Measurements from ENCODE around the gene SS18L1.
A peak's percentile ranks its signal among the peaks of the same experiment; 100 is the strongest.

SS18L1 gene

DNA sequence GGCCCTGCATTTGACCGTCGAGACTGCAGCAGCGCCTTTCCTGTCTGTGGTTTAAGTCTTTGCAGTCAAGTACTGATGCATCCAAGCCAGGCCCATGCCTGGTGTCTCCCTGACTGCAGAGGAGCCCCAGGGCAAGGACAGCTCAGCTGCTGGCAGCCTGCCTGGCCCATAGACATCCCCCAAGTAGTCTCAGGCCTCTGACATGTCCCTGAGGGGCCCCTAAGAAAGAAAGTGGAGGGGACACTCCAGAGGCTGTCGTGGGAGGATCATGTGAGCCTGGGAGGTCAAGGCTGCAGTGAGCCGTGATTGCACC, 58.5 kb downstream of the SS18L1 start:
- H3K4me3 ChIP-seq (ENCODE audit: low read depth, low read length): no peak overlapping the region
- TF ChIP-seq, protein P1, sequence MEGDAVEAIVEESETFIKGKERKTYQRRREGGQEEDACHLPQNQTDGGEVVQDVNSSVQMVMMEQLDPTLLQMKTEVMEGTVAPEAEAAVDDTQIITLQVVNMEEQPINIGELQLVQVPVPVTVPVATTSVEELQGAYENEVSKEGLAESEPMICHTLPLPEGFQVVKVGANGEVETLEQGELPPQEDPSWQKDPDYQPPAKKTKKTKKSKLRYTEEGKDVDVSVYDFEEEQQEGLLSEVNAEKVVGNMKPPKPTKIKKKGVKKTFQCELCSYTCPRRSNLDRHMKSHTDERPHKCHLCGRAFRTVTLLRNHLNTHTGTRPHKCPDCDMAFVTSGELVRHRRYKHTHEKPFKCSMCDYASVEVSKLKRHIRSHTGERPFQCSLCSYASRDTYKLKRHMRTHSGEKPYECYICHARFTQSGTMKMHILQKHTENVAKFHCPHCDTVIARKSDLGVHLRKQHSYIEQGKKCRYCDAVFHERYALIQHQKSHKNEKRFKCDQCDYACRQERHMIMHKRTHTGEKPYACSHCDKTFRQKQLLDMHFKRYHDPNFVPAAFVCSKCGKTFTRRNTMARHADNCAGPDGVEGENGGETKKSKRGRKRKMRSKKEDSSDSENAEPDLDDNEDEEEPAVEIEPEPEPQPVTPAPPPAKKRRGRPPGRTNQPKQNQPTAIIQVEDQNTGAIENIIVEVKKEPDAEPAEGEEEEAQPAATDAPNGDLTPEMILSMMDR (conservative IDR thresholded peaks at IDR 0.05; ENCODE audit: low read depth, low read length): no peak
- no peak for DNase-seq (ENCODE audit: low read depth)

DNA sequence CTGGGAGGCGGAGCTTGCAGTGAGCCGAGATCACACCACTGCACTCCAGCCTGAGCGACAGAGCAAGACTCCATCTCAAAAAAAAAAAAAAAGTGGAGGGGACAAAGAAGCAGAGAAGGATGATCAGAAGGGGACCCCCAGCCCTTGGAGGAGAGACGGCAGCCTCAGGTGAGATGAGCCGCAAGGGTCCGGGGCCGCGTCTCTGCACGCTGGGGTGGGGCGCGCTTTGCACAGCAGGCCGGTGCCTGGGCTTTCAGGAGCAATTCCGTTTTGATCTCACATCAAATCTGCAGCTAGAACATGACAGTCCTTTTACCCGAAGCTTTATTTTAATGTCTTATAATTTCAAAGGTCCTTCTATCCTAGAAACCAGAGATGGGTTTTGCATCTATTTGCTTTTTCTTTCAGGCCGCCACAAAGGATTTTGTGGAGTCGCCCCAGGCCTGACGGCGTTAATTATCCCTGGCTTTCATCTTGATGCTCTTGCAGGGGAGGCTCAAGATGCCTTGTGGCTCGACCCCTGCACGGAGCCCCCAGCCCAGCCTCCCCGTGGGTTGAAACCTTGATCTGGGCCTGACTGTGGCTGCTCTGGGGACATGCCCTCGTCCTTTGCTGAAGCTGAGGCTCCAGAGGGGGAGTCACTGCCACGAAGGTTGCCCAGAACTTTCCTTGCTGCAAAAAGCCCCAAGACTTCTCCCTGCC, 59.3 kb downstream of the SS18L1 start:
- TF ChIP-seq, protein P1 (conservative IDR thresholded peaks at IDR 0.05; ENCODE audit: low read depth, low read length): no peak
- no peak for DNase-seq (ENCODE audit: low read depth)
- no peak overlapping the region for H3K4me3 ChIP-seq (ENCODE audit: low read depth, low read length)

DNA sequence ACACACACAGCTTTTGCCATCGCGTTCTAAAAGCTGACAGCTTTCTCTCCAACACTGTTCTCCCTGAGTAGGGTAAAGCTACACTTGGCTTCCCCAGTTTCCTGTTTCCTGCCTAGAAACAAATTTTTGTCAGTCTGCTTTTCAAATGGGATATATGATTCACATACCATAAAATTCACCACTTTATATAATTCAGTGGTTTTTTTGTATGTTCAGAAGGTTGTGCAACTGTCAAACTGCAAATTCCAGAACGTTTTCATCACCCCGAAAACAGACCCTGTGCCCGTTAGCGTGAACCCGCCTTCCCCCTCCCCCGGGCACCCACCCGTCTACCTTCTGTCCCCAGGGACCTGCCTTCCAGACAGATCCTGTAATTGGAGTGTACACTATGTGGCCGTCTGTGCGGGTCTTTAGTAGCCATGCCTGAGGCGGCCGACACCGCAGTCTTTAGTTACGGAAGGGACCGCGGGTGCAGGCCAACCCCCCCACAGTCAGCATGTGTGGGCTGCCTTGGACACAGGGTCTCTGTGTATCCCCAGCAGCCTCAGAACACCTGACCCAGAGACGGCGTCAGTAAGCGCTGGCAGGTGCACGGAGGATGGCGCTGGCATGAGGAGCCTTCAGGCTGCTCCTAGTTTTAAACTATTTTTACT, 59.9 kb downstream of the SS18L1 start:
- TF ChIP-seq, protein P1 (conservative IDR thresholded peaks at IDR 0.05; ENCODE audit: low read depth, low read length): no peak
- DNase-seq (ENCODE audit: low read depth): peak; percentile 34
- H3K4me3 ChIP-seq (ENCODE audit: low read depth, low read length): no peak overlapping the region

DNA sequence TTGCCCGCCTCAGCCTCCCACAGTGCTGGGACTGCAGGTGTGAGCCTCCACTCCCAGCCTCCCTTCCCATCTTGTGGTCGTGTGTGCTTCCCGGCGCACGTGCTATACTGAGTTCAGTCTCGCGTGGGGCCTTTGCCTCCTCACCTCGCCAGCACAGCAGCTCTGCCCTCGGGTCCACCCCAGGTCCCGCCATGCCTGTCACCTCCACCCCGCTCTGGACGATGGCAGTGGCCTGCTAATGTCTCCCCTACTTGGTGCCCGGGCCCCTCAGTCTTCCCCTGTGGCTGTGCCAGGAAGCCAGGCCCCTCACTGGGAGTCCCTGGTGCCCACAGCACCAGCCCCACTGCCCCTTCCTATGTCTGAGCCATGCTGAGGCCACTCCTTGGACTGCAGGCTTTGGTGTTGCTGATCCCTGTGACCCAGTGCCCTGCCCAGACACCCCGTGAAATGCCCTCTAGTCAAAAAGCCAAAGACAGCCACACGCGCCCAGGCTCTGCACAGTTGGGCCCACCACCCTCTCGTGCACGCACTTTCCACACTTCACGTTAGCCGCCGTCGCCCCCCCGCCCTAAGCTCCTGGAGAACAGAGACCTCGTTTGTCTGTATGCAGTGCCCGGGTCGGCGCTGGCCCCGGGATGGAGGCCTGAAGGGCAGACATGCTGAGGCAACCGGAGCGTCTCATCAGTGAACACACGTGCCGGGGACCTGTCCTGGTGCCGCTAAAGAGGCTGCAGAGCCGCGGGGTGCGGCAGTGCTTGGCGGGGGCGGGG, 62.2 kb downstream of the SS18L1 start:
- TF ChIP-seq, protein P1 (conservative IDR thresholded peaks at IDR 0.05; ENCODE audit: low read depth, low read length): no peak
- H3K4me3 ChIP-seq (ENCODE audit: low read depth, low read length): no peak overlapping the region
- DNase-seq (ENCODE audit: low read depth): no peak

DNA sequence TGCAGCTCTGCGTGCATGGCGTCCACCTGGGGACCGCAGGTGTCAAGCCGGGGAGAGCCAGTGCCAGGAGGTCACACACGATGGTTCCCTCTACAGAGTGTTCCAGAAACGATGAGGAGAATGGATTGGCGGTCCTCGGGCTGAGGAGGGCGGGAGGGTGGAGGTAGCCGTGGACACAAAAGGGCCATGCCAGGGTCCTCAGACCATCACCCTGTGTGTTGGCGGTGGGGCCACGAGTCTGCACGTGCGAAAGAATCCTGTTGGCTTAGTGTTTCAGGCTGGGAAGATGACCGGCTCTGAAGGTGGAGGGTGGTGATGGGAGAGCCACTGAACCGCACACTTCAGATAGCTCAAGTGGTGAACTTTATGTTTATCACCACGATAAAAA, 62.8 kb downstream of the SS18L1 start:
- no peak for DNase-seq (ENCODE audit: low read depth)
- no peak overlapping the region for H3K4me3 ChIP-seq (ENCODE audit: low read depth, low read length)
- TF ChIP-seq, protein P1 (conservative IDR thresholded peaks at IDR 0.05; ENCODE audit: low read depth, low read length): no peak

DNA sequence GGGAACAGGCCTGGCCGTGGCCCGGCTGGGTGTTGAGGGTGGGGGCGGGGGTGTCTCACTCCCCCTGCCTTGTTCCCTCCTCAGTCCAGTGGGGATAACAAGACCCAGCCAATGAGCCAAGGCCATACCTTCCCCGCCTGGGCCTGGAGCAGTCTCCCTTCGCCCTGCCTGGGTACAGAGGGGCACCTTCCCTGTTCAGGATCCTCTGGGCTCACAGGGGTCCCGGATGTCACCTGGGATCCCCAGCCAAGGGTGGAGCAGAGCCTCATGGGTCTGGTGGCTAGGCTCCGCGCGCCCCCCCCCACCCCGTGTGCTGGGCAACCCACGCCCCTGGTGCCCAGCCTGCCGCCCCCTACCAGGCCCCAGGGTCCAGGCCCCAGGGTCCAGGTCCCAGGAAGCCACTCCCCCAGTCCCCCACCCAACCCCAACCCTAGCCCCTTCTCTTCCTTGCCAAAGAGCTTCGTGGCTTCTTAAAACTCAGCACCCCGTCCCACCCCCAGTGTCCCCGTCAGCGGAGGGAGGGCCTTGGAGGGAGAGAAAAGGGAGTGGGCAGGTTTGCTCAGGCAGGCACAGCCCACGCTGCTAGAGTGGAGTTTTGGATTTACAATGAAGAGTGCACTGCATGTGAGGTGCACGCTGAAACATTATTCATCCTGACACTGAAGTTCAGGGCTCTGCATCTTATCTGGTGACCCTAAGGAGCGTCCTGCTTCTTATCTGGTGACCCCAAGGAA, 64.7 kb downstream of the SS18L1 start:
- TF ChIP-seq, protein P1 (conservative IDR thresholded peaks at IDR 0.05; ENCODE audit: low read depth, low read length): no peak
- no peak overlapping the region for H3K4me3 ChIP-seq (ENCODE audit: low read depth, low read length)
- DNase-seq (ENCODE audit: low read depth): no peak

Measured in choroid plexus epithelial cell (primary cell).